ENCODE measurements around the gene RUVBL2.

RUVBL2 gene

GRCh38 chr19:48993175-48994034 lies at the start of gene RUVBL2, which contains the start of gene GYS1:
Gene RUVBL2, plus strand, starts transcription at chr19:48993887. Its CDS starts 25 bp downstream, at chr19:48993912.
Gene GYS1, minus strand, starts transcription at chr19:48993309. Its CDS starts 197 bp downstream, at chr19:48993112.
- DNase-seq (ENCODE audit: low read depth), result peak; percentile 99

GRCh38 chr19:48945415-48945814 lies 48.3 kb upstream of the RUVBL2 start:
- no peak for DNase-seq (ENCODE audit: low read depth)

GRCh38 chr19:48945817-48946216 lies 47.9 kb upstream of the RUVBL2 start:
- no peak for DNase-seq (ENCODE audit: low read depth)

- DNase-seq (ENCODE audit: low read depth), result no peak
Measured at GRCh38 chr19:48946463-48947257, 47.0 kb upstream of the RUVBL2 start.

- DNase-seq (ENCODE audit: low read depth), result no peak
Measured at GRCh38 chr19:48947258-48947542, 46.5 kb upstream of the RUVBL2 start.

- DNase-seq (ENCODE audit: low read depth), result no peak
Measured at GRCh38 chr19:48950159-48950558, 43.5 kb upstream of the RUVBL2 start.

- DNase-seq (ENCODE audit: low read depth), result no peak
Measured at GRCh38 chr19:48950830-48951519, 42.7 kb upstream of the RUVBL2 start.

- DNase-seq (ENCODE audit: low read depth), result no peak
Measured at GRCh38 chr19:48953141-48953540, 40.5 kb upstream of the RUVBL2 start.

GRCh38 chr19:48953990-48954594 lies 39.6 kb upstream of the RUVBL2 start:
- no peak for DNase-seq (ENCODE audit: low read depth)

- DNase-seq (ENCODE audit: low read depth), result peak; percentile 76
Measured at GRCh38 chr19:48954595-48955307, 38.9 kb upstream of the RUVBL2 start, which contains the start of gene BAX. Gene BAX, plus strand, starts transcription at chr19:48954875. Its CDS starts 54 bp downstream, at chr19:48954929.

- no peak for DNase-seq (ENCODE audit: low read depth)
Measured at GRCh38 chr19:48955308-48955958, 38.3 kb upstream of the RUVBL2 start.

- DNase-seq (ENCODE audit: low read depth), result no peak
Measured at GRCh38 chr19:48958006-48958405, 35.7 kb upstream of the RUVBL2 start.

GRCh38 chr19:48959341-48960239 lies 34.1 kb upstream of the RUVBL2 start:
- DNase-seq (ENCODE audit: low read depth), result no peak

GRCh38 chr19:48961051-48961649 lies 32.5 kb upstream of the RUVBL2 start:
- no peak for DNase-seq (ENCODE audit: low read depth)

- no peak for DNase-seq (ENCODE audit: low read depth)
Measured at GRCh38 chr19:48961673-48962028, 32.0 kb upstream of the RUVBL2 start.

GRCh38 chr19:48962029-48962848 lies 31.4 kb upstream of the RUVBL2 start:
- DNase-seq (ENCODE audit: low read depth), result no peak

GRCh38 chr19:48962849-48963165 lies 30.9 kb upstream of the RUVBL2 start:
- no peak for DNase-seq (ENCODE audit: low read depth)

GRCh38 chr19:48963371-48964204 lies 30.1 kb upstream of the RUVBL2 start:
- DNase-seq (ENCODE audit: low read depth), result peak; percentile 58

All from activated gamma-delta T cell treated with anti-CD3 and anti-CD28 coated beads, Interleukin-2, amount 50 U/mL, for 16 hours (primary cell).